AG04449 (cell line): Measurements from ENCODE around the gene SLC4A1AP.
"Not testable (repeated sequence)": the region's sequence is repeated elsewhere in the genome, so short reads cannot be mapped to it uniquely, and the experiment has no call there.

Source experiments
- CTCF ChIA-PET: fragments of 350-600 bp; formaldehyde crosslinking; extraction: SDS; loops from one replicate; lab custom pipeline; 2021; ENCODE audit warnings: antibody characterized with exemption; lab: Yijun Ruan, JAX
- POLR2A ChIA-PET: fragments of 400-600, 350-600 bp; formaldehyde crosslinking; extraction: SDS; loops from one replicate; lab custom pipeline; 2020; ENCODE audit warnings: antibody characterized with exemption, inconsistent platforms; lab: Yijun Ruan, JAX
- DNase-seq: peaks from one replicate; pipeline ENCODE4 v3.0.0-alpha.2; 2010; ENCODE audit warnings: low read depth, low spot score
- H3K4me3 ChIP-seq: 2 replicates; pipeline ENCODE4 v1.5.1; 2011; ENCODE audit warnings: low read depth, mild to moderate bottlenecking, control low read depth, low read length
- TF ChIP-seq, protein P1 (sequence below): IDR thresholded peaks from one replicate; pipeline ENCODE4 v1.5.1; 2011; ENCODE audit warnings: mild to moderate bottlenecking, moderate library complexity, low read length, control low read depth, inconsistent platforms; ENCODE audit not compliant: insufficient read depth; ENCODE audit errors: missing control alignments

The SLC4A1AP gene

GRCh38 chr2:27663285-27664153, at the start of gene SLC4A1AP, which contains the start of gene SUPT7L:
TSS of gene SLC4A1AP (plus strand) at chr2:27663889. CDS start at chr2:27663915, 26 bp downstream.
TSS of gene SUPT7L (minus strand) at chr2:27663614. CDS start at chr2:27662192, 1,422 bp downstream.
- CTCF ChIA-PET = interaction anchor here (0.7 to 7.1 kb wide), 5 partner anchors 13 to 254 kb away, joined by 3 to 74 read pairs (median 4); partner anchors contain the start of gene PPM1G
- TF ChIP-seq, protein P1, sequence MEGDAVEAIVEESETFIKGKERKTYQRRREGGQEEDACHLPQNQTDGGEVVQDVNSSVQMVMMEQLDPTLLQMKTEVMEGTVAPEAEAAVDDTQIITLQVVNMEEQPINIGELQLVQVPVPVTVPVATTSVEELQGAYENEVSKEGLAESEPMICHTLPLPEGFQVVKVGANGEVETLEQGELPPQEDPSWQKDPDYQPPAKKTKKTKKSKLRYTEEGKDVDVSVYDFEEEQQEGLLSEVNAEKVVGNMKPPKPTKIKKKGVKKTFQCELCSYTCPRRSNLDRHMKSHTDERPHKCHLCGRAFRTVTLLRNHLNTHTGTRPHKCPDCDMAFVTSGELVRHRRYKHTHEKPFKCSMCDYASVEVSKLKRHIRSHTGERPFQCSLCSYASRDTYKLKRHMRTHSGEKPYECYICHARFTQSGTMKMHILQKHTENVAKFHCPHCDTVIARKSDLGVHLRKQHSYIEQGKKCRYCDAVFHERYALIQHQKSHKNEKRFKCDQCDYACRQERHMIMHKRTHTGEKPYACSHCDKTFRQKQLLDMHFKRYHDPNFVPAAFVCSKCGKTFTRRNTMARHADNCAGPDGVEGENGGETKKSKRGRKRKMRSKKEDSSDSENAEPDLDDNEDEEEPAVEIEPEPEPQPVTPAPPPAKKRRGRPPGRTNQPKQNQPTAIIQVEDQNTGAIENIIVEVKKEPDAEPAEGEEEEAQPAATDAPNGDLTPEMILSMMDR = no peak
- POLR2A ChIA-PET = interaction anchor here (0.8 to 1.3 kb wide), 6 partner anchors 9 to 294 kb away, joined by 3 to 7 read pairs (median 4); partner anchors contain the start of genes CCDC121, EIF2B4, GPN1 and ZNF513
- peak within 1 kb of the TSS; percentile 97 for H3K4me3 ChIP-seq
- no peak for DNase-seq

DNA sequence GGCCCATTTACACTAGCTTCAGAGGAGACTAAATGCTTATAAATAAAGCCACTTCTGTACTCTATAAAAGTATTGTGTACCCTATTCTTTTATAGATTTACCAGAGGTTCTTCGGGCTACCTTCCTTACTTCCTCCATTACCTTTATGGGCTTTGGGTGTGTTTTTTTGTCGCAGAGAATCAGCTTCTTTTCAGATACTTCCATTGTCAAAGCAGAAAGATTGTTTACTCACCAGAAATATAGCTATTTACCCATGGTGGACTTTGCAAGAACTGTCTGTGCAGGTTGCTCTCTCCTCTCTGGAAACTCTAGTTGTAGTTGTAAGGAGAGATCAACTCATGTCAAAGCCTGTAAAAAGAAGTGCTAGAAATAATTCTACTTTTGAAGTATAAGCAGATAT, 49.7 kb upstream of the SLC4A1AP start:
- DNase-seq = no peak
- TF ChIP-seq, protein P1 = no peak
- POLR2A ChIA-PET = no interaction called here
- no peak overlapping the region for H3K4me3 ChIP-seq
- CTCF ChIA-PET = interaction anchor here (1.3 kb wide), 1 partner anchor 69 kb away, joined by 4 read pairs; no protein-coding TSS in a partner anchor

DNA sequence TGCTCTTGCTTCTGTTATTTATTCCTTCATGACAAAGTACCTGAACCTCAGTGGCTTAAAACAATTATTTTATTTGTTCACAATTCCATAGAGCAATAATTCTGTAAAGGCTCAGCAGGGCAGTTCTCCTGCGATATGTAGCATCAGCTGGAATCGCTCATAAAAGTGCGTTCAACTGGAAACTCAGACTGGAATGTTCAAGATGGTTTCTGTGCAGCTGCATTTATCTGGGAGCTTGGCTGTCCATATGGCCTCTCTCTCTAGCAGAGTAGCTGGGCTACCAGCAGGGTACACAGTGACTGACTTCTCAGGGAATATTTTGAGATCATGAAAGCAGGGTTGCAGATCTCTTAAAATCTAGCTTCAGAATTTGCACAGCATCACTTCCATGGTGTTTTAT, 48.4 kb upstream of the SLC4A1AP start:
- no peak overlapping the region for H3K4me3 ChIP-seq
- TF ChIP-seq, protein P1 = no peak
- ChIA-PET CTCF (no interaction called here), POLR2A (no interaction called here)
- DNase-seq = no peak

DNA sequence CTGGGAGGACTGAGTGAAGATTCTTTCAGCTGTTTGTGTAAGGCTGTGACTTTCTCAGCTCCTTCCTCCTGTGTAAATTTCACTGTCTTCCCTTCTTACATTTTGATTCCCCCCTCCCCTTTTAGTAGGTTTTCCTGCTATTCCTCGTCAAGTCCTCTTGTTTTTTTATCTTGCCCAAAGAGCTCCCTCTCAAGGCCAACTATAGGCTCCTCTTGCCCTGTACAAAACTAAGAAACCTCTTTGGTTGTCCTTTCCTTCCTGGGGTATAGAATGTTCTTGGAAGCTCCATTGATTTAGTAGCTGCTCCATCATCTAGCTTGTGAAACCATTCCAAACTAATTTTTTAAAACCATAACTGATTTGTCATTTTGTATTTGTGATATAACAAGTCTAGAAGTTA, 42.2 kb upstream of the SLC4A1AP start:
- no peak overlapping the region for H3K4me3 ChIP-seq
- TF ChIP-seq, protein P1 = no peak
- POLR2A ChIA-PET = no interaction called here
- CTCF ChIA-PET = interaction anchor here (1.0 to 1.5 kb wide), 5 partner anchors 9 to 191 kb away, joined by 3 to 6 read pairs (median 4); no protein-coding TSS in a partner anchor
- no peak for DNase-seq

- peak; percentile 91 for DNase-seq
- TF ChIP-seq, protein P1 = no peak
- POLR2A ChIA-PET = interaction anchor here (1.0 kb wide), 1 partner anchor 18 kb away, joined by 3 read pairs; no protein-coding TSS in a partner anchor
- H3K4me3 ChIP-seq = no peak overlapping the region
- CTCF ChIA-PET = interaction anchor here (0.9 to 1.3 kb wide), 3 partner anchors 9 to 60 kb away, joined by 3 read pairs; no protein-coding TSS in a partner anchor
Observed at GRCh38 chr2:27622921-27623384, 40.7 kb upstream of the SLC4A1AP start.

- TF ChIP-seq, protein P1 = no peak
- ChIA-PET CTCF (interaction anchor here (0.8 kb wide), 1 partner anchor 58 kb away, joined by 4 read pairs; no protein-coding TSS in a partner anchor), POLR2A (no interaction called here)
- no peak for DNase-seq
- no peak overlapping the region for H3K4me3 ChIP-seq
Observed at GRCh38 chr2:27624943-27625342, 38.7 kb upstream of the SLC4A1AP start.

- POLR2A ChIA-PET, CTCF ChIA-PET: not testable (repeated sequence)
Observed at GRCh38 chr2:27626323-27626722, 37.4 kb upstream of the SLC4A1AP start.

DNA sequence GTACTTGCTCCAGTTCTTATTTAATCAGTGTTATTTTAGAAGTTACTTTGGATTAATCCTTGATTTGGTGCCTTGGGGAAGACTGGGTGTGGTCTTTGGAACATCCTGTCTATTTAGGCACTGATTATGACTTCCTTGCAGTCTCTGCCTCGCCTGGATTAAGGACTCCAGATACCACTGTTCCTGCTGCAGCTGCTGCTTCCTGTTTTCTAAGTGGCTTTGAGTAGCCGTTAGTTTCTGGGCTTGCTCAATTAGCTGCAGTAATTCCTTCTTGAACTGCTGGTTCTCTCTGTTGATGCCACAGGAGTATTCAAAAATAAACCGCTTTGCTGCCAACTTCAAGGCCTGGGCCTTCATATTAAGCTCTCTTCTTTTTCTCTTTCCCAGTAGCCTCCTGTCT, 36.8 kb upstream of the SLC4A1AP start:
- ChIA-PET CTCF (interaction anchor here (1.7 kb wide), 1 partner anchor 56 kb away, joined by 8 read pairs; no protein-coding TSS in a partner anchor), POLR2A (interaction anchor here (2.6 kb wide), 1 partner anchor 12 kb away, joined by 12 read pairs; no protein-coding TSS in a partner anchor)
- DNase-seq, H3K4me3 ChIP-seq: not testable (repeated sequence)

More at GRCh38 chr2:27626323-27626722, 37.4 kb upstream of the SLC4A1AP start:
- DNase-seq, H3K4me3 ChIP-seq: not testable (repeated sequence)
